ENCODE measurements around the gene NT5DC2.
"Not testable (repeated sequence)": the region's sequence is repeated elsewhere in the genome, so short reads cannot be mapped to it uniquely, and the experiment has no call there.

NT5DC2 gene

GRCh38 chr3:52537165-52537620 lies 3.5 kb upstream of the NT5DC2 start:
- no peak for ATAC-seq

- ATAC-seq = peak; percentile 93
Observed at GRCh38 chr3:52536369-52537164, 2.9 kb upstream of the NT5DC2 start, which contains the start of gene UQCC5. UQCC5 (plus strand) TSS chr3:52536605; CDS start chr3:52536756, 151 bp downstream.

DNA sequence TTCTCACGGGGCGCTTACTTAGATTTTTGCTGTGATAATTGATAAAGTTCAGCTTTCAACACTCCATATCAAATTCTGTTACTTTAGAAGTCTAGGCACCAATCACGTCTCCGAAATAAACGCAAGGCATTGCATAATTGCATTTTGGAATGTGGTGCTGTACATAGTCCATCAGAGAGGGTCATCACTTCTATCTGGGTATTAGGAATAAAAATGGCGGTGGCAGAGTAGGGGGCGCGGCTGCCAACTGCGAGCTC lies 2.4 kb upstream of the NT5DC2 start:
- ATAC-seq = no peak

GRCh38 chr3:52535411-52536111 lies 1.9 kb upstream of the NT5DC2 start:
- ATAC-seq = no peak

DNA sequence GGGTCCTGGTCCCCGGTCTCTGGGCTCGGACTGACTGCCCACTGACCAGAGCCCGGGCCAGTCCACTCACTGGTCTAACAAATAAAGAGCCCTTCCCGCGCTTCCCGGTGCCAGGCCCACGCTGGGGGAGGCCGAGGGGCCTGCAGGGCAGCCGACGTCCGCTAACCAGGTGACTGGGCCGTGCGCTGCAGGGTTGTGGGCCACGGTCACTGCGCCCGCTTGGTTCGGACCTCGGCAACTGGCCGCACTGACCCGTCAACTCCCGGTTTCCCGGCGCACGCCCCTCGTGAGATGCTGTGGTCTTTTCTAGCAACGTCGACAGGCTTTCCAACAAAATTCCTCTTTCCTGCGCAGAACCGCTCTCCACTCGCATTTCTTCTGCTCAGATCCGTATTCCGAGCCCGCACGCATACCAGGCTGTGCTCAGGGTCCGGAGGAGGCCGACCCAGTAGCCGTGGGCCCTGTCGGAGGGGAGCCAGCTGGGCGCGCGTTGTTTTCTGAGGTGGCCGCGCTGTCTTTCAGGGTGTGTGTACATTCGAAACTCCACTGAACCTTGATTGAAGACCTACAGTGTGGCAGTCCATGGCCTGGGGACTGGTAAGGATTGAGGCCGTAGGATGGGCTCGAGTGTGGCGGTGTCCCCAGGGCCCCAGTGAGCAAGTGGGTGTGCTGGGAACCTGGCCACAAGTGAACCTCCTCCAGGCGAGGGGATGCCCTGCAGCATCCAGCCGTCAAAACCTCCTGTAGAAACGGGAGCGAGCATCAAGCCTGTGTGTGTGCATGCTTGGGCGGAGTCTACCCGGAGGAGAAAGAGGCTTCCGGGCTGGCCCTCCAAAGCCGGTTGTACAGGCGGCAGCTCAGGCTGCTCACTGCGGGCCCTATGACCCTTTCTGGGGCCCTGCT lies 875 bp upstream of the NT5DC2 start:
- no peak for ATAC-seq

DNA sequence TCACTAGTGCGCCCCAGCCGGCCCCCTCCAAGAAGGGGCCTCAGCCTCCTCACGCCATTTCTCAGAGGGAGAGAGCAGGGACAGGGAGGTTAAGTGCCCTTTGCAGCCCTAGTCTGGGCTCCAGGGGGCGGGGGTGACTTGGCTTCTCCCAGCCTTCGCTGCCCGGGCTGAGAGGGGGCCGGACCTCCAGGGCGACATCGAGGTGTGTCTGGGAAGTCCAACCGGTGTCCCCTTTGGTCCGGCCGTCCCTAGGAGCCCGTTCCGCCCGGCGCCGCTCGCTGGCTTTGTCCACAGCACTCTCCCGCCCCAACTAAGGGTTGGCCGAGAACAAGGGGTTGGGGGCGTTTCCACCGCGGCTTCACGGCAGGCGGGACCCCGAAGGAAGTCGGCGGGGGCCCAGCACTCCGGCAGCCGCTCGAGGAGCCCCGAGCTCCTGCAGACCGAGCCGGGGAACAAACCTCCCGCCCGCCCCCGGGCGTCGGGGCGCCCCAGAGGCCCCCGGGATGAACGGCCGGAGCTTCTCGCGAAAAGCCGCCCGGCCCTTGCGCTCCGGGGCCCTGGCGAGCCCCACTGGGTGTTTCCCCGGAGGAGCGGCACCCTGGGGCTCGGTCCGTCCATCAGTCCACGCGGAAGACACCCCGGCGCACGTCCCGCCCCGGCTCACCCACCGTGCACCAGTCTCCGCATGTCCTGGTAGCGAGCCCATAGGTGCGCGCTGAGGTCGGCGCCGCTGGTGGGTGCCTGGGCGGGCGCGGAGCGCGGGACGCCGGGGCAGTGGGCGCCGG lies 627 bp downstream of the NT5DC2 start:
- ATAC-seq = no peak

DNA sequence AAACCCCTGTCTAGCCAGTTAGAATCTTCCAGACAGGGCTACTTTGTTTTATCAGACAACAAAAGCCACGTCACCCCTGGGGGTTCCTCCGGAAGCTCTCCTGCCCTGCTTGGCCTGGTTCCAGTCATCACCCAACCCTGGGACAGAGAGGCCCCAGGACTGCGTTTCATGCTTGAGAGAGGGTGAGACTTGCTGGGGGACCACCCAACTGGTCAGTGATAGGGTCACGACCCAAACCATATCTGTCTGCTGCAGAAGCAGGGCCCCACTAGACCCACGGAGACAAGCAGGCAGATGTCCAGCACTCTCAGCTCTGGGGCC lies 1.2 kb downstream of the NT5DC2 start:
- no peak for ATAC-seq

DNA sequence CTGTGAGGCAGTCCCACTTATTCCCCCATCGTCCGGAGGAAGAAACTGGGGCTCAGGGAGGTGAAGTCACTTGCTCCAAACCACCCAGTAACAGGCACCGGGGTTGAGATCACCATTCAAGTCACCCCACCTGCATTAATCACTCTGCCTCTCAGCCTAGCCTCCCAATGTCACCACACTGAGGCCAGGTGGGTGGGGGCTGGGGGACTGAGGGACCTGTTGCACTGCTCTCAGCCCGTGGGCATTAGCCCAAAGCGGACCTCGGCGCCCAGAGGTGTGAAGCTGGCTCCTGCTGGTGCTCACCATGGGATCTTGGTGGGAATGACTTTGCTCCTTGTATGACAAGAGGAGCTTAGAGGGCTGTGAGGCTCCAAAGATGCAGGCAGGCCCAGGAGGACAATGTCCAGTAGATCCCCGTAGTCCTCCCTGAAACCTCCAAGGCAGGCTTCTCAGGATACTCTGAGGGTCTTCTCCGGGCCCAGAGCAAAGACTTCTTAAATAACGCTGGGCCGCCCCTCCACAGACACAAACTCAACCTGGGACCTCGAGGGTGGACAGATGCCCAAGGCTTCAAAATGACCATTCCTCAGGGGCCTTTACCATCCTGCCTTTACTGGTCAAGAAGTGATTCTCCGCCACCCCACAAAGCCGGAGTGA lies 1.7 kb downstream of the NT5DC2 start:
- no peak for ATAC-seq

DNA sequence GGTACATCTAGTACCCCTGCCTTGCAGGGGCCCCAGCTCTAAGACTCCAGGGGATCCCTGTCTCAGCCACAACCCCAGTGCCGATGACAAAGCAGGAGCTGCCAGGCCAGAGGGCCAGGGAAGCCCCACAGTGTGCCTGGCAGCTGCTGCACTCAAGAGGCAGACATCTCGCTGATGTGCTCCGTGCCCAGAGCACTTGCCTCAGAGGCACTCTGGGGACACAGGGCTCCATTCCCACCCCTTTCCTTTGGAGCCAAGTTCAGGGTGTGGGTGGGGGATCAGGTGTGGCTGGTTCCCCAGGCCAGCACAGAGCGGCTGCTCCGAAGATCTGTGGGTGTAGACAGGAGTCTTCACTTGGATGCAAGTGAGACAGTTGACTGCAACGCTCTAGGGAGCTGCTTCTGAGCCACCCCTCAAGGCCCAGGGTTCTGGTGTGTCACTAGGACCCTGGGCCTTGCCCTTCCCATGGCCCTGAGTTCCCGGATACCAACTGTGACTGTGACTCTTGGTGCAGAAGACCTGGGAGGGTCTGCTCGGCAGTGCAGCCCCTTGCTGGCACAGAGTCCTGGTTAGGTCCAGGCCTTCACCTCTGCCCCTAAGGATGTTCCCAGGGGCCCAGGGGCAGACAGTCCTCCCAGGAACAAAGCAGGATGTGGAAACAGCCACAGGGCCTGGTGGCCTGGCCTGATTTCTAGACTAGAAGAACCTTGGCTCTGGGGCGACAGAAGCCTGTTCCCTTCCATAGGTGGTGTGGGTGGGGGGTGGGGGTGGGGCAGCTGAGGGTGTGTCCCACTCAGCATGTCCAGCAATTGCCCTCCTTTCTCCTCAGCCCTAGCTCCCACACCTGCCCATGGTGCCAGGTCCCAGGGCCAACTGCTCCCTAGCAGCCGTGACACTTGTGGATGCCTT lies 2.5 kb downstream of the NT5DC2 start:
- ATAC-seq = no peak

DNA sequence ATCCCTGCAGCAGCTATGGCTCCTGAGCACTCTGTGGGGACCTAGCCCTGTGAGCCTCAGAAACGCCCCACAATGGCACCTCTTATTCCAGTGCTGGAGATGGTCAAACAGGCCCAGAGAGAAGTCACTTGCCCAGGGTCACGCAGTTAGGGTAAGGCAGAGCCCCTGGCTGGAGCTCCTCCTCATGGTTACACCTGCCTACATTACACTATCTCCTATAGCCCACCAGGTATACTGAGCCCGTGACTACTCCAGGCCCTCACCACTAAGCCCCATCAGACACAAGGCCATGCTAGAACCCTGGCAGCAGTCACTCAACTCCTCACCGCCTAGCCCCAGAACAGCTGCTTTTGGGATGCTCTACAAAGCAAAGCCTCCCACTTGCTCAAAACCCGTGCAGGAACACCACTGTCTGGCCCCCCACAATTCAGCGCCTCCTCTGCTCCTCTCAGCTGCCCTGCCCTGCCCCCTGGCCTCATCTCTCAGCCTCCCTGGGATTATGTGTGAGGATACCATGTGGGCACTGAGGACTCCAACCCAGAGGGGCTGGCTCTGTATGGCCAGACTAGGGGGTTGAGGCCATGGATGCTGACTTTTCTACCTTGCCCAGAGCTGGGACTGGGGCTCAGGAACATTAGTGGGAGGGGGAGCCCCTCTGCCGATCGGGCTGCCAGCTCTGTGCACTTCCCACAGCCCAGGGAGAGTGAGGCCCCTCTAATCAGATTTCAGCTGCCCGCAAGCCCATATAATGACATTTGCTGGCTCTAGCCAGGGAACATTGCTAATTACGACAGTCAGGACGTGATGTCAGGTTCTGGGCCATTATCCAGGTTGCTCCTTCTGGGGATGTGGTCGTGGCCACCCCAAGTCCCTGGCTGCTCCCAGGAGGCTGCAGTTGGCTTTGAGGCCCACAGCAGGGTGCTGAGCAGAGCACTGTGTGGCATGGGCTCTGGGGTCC lies 4.0 kb downstream of the NT5DC2 start:
- no peak for ATAC-seq

DNA sequence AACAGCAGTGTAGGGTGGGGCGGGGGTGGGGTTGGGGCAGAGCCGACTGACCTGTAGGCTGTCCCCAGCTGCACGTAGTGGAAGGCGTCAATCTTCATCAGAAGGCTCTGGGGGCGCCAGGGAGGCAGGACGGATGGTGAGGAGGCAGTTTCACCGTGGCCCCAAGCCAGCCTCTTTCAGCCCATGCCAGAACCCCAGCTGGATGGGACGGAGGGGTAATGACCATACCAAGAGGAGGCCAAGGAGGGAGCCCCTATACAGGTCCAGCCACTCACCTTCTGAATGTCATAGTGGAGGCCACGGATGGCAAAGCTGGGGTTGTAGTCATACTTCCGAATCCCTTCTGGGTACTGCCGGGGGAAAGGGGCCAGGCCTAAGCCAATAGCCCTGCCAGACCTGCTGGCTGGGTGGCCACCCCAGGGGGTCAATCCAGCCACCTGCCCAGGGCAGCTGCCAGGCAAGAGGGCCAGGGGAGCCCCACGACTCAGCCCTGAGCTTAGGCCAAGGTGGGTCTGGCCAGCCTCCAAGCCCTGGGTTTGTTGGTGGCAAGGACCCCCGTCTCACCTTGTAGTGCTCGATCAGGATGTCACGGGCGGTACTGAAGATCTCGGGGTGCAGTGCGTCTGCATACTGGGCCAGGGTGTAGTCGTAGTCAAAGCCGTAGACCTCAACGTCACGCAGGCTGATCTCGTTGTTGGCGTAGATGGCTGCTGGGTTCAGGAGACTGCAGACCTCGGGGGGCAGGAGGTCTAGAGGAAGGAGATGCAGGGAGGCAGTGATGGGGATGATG lies 4.9 kb downstream of the NT5DC2 start:
- no peak for ATAC-seq

GRCh38 chr3:52527732-52528585 lies 5.7 kb downstream of the NT5DC2 start:
- ATAC-seq = no peak

DNA sequence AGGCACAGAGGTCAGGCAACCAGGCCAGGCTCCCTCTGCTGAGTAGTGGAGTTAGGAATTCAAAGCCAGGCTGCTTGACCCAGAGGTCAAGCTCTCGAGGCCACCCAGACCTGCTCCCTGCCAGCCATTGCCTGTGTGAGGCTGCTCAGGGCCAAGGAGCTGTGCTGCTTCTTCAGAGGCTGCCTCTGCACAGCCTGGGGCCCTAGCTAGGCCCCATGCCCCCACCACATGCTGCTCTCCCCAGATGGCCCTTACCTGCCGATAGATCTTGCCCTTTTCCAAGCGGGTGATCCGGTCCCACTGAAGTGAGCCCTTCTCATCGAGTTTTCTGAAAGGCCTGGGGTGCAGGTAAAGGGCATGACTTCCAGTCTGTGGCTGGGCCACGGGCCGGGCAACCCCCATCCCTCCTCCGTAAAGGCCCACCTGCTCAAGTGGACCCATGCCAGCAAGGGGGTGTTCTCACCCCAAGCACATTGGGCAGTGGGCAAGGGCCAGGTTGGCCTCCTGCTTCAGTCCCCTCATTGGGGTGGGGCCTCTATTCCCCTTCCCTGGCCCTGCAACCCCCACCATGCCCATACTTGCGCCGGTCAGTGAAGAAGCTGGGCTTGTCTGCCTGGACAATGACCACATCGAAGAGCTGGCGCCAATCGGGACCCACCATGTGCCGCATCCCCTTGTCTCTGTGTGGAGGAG lies 6.5 kb downstream of the NT5DC2 start:
- no peak for ATAC-seq

DNA sequence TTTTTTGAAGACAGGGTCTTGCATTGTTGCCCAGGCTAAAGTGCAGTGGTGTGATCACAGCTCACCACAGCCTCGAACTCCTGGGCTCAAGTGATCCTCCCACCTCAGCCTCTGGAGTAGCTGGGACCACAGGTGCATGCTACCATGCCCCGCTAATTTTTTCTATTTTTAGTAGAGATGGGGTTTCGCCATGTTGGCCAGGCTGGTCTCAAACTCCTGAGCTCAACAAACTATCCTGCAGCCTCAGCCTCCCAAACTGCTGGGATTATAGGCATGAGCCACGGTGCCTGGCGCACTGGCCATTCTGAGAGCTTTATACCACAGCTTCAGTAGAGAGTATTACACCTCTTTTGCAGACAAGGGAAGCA lies 7.0 kb downstream of the NT5DC2 start:
- not testable (repeated sequence) for ATAC-seq

GRCh38 chr3:52525680-52526561 lies 7.7 kb downstream of the NT5DC2 start:
- ATAC-seq = no peak

Data from activated CD4-positive, CD25-positive, alpha-beta regulatory T cell treated with anti-CD3 and anti-CD28 coated beads, Interleukin-2, amount 50 U/mL, for 24 hours (primary cell).